ENCODE data around the gene SIGLEC5.

- TF ChIP-seq EZH2 (IDR thresholded peaks at IDR 0.05; ENCODE audit: borderline replicate concordance, low read depth, low read length, severe bottlenecking): no peak
- no peak for TF ChIP-seq CTCF (IDR thresholded peaks at IDR 0.05; ENCODE audit: borderline replicate concordance, extremely low read depth, low read length, poor library complexity, severe bottlenecking)
These were observed 15.4 kb downstream of the SIGLEC5 start for GRCh38 chr19:51614789-51615188.
